NCI-H1436 (cell line): ENCODE data around the gene CASR.

ENCODE experiments used
- DNase-seq: peaks from one replicate; lab custom pipeline; 2025; lab: John Stamatoyannopoulos, UW

CASR gene

DNA sequence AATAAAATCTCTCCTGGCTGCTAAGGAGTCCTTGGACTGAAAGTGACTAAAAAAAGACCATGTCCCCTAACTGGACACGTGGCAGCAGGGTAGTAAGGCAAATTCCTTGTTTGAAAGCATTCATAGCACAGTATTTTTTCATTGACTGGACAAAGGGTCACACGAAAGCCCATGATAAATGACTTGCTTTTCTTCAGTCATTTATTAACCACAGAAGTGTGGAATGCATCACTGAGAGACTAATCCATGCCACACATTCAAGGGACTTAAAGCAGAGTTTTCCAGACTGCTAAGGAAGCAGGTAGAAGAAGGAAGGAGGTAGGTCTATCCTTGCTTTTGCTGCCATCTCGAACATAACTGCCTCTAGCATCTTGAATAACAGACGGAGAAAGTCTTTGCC is 31.2 kb downstream of the CASR start:
- no peak for DNase-seq

DNA sequence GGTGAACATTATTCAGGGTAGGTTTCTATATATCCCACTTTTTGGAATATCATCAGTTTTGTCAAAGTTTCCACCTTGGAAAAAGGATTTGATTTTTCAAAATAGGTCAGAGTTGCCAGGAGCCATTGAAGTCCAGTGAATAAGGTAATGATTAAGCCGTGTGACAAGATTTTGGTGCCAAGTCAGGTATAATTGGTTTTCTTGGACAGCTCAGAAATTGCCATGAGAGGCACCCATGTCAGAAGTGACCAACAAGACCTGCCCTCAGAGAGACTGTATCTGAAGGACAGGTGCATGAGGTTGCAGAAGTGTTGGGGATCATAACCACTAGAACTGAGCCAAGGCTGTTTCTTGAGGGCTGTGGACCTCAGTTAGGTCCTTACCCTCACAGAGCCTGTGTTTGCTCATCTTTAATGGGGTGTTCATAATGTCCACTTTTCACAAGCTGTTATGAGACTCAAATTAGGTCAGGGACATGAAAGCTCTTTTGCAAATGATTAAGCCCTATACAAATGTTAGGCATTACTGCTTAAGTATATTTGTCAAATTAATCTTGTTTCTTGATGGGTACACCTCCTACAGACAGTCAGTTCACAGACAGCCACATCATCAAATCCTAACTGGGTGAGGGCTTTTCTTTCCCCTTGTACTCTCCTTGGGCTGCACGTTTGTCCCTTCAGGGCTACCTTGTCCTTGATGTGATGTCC is 32.3 kb downstream of the CASR start:
- no peak for DNase-seq

DNA sequence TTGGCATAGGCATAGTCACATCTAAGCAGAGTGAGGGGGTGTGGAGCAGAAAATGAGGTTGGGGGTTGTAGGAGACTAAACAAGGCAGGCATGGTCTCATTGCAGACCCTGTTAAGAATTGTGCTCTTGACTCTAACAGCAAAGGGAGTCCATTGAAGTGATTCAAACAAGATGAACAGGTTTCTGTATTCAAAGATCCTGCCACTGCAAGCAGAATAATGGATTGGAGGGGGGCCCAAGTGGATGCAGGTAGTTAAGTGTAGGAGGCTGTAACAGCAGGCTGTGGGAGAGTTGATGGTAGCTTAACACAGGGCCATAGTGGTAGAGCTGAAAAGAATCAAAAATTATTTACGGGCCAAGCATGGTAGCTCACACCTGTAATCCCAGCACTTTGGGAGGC is 34.4 kb downstream of the CASR start:
- no peak for DNase-seq

DNA sequence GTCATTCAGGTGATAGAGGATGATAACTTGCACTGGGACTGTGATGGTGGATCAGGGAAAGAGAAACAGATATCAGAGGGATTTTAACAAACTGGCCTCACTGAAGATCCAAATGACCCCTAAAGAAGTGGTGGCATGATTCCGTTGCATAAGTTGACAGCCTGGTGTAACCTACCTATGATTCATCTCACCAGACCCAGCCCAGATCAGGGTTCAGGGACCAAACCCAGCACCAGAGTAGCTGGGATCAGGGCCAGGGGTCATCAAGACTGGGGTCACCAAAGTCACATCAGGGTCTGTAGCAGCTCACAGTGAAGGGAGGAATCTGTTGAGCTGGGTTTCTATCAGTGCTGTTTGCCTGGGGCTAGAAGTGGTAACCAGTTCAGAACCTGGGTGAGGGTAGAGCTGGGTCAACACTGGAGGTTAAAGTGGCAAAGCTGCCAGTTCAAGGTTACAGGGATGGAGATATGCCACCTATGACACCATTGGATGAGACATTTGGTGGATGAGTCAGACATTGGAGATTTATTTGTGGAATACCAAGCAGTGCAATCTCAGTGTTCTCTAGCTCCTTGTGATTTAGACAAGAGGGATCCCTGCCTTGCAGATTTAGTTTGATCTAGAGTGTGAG is 35.9 kb downstream of the CASR start:
- no peak for DNase-seq

DNA sequence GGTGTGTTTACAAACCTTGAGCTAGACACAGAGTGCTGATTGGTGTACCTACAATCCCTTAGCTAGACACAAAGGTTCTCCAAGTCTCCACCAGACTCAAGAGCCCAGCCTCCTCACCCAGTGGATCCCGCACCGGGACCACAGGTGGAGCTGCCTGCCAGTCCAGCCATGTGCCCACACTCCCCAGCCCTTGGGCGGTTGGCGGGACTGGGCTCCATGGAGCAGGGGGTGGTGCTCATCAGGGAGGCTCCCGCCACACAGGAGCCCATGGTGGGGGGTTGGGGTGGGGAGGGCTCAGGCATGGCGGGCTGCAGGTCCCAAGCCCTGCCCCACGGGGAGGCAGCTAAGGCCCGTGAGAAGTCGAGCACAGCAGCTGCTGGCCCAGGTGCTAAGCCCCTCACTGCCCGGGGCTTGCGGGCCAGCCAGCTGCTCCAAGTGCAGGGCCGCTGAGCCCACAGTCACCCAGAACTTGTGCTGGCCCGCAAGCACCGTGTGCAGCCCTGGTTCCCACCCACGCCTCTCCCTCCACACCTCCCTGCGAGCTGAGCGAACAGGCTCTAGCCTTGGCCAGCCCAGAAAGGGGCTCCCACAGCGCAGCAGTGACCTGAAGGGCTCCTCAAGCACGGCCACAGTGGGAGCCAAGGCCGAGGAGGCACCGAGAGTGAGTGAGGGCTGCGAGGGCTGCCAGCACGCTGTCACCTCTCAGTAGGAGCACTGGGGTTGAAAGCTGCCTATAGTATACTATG is 43.7 kb downstream of the CASR start:
- no peak for DNase-seq

DNA sequence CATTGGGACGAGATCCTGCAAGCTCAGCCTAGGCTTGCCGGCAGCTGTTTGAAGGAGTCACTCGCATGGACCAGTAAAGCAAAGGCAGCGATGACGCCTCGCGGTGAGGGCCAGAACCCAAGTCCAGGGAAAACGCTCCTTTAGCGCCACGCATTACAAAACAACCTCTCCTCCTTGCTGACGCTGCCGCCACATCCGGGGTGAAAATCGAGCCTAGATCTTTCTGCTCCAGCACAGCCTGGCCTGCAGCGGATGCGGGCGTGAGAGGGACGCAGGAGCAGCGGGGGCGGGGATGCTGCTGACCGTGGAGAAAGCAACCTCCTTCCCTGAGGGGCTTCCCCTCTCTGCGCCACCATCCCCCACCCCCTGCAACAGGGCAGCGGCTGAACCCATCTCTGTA is 46.7 kb downstream of the CASR start:
- no peak for DNase-seq

DNA sequence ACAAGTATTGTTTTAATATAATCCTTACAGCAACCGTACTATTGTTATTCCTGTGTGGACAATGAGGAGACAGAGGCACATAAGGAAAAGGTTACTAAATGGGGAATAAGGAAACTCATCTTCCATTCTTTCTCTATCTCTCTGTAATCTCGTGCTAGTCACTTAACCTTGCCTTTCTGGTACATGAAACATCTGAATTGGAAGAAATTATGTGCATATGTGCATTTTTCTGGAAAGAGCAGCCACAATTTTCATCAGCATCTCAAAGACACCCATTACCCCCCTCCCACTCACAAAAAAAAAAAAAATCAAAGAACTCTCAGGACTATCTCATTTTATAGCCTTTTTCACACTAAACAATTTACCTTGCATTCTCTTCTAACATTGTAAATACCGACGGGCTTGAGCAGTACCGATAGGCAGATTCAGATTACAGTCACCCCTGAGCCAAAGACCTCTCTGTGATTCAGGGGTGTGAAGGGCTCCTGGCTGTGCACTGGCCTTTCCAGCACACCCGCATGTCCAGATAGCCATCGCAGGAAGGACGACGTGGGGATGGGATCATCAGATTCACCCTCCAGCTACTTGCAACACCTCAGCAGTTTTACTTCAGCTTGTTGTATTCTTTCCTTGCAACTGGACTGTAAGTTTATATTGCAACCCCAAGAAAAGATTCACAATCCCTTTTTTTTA is 48.1 kb downstream of the CASR start:
- DNase-seq, result no peak

DNA sequence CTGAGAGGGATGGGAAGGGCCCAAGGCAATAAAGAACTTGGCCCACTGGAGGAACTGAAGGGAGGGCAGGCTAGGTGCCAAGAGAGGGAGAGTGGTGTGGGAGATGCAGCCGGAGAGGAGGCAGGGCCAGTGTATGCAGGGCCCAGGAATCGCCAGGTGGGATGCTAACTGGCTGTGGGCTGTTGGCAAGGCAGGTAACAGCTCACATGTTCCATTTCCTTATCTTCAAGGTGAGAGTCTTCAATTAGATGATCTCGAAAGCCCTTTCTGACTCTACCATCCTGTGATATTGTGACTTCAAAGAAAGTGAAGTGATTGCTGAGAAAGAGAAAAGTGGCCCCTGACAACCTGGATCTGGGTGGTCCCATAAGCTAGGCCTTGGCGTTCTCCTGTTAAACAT is 49.0 kb downstream of the CASR start:
- no peak for DNase-seq

DNA sequence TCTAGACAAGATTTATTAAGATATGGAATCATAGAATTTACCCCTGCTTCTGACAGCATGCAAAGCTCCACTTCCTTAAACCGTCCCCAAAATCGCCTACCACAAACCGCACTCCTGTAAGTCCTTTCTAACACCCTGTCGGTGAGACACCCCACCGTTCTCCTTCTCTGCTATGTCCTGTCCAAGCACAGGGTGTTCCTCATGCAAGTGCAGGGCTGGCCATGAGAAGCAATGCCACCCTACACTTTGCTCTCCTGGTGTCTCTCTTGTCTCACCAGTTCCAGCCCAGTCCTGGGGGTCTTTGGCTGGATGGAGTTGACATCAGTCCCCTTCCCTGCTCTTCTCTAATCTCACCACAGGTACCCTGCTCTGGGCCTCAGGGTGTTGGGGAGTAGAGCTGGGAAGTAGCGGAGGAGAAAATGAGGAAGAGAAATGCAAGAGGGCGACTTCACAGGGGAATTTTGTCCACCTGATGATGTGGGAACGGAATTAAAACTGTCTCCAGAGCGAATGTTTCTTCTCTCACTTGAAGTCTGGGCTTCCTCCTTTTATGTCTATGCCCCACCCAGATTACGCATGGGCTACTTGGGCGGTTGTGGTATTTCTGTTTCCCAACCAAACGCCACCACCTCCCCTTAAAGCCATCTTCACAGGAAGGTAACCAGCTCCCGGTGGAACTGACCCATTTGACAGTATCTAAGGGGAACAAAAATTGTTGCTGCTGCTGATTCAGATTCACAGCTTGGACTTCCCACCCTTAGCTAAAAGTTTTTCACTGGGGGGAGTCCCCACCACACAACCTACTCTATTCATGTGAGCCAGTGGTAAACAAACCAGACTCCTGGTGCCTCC is 49.9 kb downstream of the CASR start:
- DNase-seq, result no peak

DNA sequence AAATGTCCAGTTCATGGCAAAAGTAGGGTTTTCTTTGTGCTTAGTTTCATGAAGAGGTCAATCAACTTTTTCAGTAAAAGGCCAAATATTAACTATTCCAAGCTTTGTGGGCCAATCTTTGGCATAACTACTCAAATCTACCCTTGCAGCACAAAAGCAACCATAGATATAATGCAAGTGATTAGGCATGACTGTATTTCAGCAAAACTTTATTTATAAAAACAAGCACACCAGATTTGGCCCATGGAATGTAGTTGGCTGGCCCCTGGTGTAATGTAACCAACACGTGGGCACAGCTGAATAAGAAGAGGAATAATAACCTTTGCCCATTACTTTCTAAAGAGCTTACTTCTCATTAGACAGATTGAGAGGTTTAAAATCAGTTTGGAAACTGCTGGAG is 50.6 kb downstream of the CASR start:
- no peak for DNase-seq

DNA sequence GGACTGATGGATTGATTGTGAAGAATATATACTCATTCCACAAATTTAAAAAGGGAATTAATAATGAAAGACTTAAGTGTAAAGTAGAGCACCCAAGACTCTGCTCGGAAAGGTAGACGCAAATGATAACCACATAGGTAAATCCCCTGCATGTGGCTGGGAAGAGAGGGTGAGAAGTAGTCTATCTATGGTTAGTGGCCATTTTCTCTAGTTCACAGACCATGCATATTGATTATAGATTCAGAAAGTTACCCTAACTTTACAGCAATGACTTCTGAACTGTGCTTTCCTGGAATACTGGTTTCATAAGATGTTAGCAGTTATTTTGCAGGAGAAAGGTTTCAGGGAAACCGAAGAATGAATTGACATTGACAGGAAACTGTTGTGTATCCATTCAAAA is 51.7 kb downstream of the CASR start:
- no peak for DNase-seq

DNA sequence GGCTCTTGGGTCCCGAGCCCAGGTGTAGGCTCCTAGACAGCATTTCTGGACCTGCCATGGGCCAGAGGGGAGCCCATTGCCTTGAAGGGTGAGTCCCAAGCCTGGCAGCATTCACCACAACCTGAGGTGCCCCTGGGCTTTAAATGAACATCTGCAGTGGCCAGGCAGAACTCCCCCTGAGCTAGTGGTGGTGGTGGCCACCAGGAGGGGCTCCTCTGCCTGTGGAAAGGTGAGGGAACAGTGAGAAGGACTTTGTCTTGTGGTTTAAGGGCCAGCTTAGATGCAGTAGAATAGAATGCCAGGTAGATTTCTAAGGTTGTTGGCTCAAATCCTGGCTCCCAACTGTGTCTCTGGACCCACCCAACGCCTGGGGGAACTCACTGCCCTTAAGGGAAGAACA is 55.6 kb downstream of the CASR start:
- no peak for DNase-seq

DNA sequence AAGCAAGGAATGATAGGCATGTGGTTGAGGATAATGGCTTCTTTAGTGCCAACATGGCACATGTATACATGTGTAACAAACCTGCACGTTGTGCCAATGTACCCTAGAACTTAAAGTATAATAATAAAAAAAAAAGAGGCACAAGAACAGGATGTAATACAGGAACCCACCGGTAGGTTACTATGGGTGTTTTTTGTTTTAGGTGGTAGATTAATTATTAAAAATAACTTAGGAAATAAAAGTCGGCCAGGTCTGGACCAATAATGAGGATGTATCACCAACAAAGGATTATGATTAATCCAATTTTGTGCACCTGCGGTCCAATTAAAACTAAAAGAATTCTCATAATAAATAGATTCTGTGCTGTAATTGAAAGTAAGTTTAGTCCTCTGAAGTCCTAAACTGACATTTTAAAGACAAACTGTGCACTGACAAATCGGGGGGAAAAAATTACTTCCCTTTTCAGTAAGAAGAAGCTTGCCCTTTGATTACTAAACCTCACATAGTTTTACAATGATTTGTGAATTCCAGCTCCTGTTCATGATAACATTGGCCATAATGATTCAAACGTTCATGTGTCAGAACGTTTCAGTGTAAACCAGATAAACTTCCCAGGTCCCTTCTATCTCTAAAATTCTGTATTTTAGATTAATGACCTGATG is 62.2 kb downstream of the CASR start:
- no peak for DNase-seq

DNA sequence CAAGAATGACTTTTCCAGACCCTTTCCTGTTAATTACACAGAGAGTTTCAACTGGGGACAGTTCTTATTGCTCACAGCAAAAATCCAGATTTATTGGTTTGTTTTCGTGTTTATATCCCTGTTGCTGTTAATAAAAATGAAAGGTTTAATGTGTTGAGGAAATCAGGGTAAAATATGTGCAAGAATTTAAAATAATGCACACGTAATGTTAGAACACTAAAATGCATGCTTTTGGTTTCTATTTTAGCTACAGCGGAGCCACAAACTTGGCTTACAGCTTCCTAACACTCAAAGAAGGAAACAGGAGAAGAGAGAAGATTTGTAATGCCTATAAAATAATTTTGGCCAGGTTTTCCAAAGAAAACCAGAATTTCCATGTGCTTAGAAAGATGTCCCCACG is 62.7 kb downstream of the CASR start:
- no peak for DNase-seq

DNA sequence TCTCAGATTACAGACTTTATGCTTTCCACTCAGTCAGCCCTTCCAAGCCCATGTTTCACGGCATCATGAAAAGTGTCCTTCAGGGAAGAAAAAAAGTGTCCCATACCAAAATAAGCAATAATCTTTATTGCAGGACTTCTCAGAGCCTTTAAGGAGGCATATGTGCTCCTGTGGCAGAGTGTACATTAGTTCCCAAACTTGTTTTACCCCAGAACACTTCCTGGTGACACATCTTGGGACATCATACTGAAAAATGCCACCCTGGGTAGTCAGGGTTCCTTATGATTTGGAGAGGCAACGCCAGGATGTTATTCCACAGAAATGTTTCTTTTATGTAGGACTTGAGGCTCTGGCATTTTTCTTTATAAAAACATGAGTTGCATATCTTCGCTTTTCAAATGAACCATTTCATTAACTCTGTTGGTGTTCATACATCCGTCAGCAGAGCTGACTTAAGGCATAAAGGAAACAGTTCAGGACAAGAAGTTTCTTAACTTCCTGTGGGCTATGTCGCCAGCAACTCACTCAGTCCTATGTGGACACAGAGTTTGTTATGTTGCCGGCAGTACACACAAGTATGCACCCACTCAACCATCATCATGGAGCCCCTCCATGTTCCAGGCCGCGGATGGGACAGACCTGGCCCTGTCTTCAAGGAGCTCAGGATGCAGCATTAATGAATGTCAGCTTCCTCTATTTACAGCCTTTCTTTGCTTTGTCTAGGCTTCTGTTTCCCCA is 63.8 kb downstream of the CASR start:
- no peak for DNase-seq

DNA sequence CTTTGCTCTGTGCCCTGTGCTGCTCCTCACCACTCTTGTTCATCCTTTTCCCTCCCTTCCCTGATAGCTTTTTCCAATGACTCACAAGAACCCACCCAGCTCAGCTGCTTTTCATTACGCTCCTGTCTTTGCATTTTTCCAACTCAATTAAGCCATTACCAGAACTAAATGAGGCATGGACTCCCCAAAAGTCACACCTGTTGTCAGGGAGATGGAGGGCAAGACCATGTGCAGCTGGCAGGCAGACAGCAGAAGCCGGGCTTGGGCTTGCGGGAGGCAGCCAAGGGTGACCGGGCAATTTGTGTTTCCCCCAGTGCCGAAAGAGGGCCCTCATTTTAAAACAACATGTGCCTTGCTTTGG is 64.3 kb downstream of the CASR start:
- DNase-seq, result no peak

DNA sequence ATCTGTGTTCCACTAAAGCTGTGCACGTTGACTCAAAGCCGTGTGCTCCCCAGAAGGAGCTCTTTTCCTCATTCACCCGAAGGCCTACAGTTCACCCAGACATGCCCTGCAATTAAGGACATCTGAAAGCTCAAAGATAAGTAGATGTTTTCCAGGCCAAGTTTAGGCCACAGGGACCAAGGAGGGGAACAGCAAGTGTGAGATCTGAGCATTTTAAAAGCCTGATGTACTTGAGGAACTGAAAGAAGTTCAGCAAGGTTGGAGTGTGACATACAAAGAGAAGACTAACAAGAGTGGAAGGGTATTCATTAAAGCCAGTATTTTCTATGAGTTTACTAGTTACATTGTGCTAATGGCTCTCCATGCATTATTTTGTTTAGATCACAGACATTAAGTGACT is 68.0 kb downstream of the CASR start:
- no peak for DNase-seq

DNA sequence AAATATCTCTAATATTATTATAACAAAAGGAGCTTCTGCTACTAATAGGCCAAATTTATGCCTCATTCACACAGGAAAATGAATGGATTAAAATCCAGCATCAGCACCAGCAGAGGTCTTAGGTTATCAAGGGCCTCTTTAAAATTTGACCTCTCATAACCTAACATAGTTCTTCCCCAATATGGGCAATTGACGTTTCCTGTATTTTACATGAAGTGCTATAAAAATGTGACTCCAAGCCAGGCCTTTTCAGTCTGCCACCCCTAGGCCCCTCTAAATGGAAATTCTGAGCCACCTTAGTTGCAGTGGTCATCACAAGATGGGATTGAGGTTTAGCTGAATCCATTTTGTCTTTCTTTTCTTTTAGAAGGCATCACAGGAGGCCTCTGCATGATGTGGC is 70.1 kb downstream of the CASR start:
- DNase-seq, result no peak

DNA sequence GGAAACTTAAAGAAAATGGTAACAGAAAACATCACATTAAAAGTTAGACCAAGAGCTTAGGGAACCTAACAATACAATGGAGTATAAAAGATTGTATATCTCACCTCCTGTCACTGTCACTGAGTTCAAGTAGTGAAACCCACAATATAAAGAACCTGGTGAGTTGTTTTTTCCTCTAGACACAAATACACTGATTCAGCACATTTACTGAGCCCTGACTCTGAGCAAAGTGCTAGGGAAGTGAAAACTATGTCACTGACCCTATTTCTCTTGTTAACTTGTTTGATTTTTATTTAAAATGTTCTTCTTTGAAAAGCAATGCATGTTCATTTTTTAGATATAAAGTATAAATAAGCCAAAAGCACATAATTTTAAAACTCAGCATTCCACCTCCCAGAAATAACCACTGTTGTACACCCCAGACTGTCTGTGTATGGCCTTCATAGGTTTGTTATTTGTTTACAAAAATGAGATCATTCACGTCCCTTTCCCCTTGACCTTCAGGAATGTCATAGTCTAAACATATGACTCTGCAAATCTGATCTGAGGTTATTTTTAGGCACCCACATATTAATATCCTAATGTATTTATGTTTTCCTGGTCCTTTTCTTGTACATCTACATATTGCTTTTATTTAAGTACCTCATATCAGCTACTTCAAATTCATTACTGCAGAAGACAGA is 72.4 kb downstream of the CASR start:
- no peak for DNase-seq
